Astrocyte (in vitro differentiated cells and primary cell): Measurements from ENCODE around the gene NKD1. TPM values are rescaled to one million over a fixed set of nuclear protein-coding genes. Genes with fewer than 3 reads are reported as not detected.

Experiments
- DNase-seq: peaks from one replicate; pipeline ENCODE4 v3.0.0-alpha.2; 2010; ENCODE audit warnings: low read depth
- FAIRE-seq: peaks from 2 replicates; lab custom pipeline; 2011; peaks lifted over from hg19 to GRCh38; lab: Jason Lieb, UNC
- H2AFZ ChIP-seq: 2 replicates; pipeline ENCODE4 v1.6.0; 2012; ENCODE audit warnings: low read depth, low read length, inconsistent platforms
- H3K27ac ChIP-seq: 2 replicates; pipeline ENCODE4 v1.5.1; 2011; ENCODE audit warnings: low read depth, low read length, inconsistent platforms
- H3K27me3 ChIP-seq: 2 replicates; pipeline ENCODE4 v1.6.0; 2011; ENCODE audit warnings: low read length, inconsistent platforms; ENCODE audit not compliant: insufficient read depth
- H3K36me3 ChIP-seq: 2 replicates; pipeline ENCODE4 v1.5.1; 2011; ENCODE audit warnings: low read length, inconsistent platforms; ENCODE audit not compliant: insufficient read depth
- H3K4me1 ChIP-seq: 2 replicates; pipeline ENCODE4 v1.5.1; 2011; ENCODE audit warnings: low read length, inconsistent platforms; ENCODE audit not compliant: insufficient read depth
- H3K4me2 ChIP-seq: 2 replicates; pipeline ENCODE4 v1.6.0; 2012; ENCODE audit warnings: low read length, inconsistent platforms
- H3K4me3 ChIP-seq: 2 replicates; pipeline ENCODE4 v1.5.1; 2011; ENCODE audit warnings: low read depth, mild to moderate bottlenecking, low read length, inconsistent platforms; ENCODE audit not compliant: insufficient read depth
- H3K79me2 ChIP-seq: 2 replicates; pipeline ENCODE4 v1.6.0; 2012; ENCODE audit warnings: mild to moderate bottlenecking, low read length, inconsistent platforms; ENCODE audit not compliant: insufficient read depth
- H3K9ac ChIP-seq: 2 replicates; pipeline ENCODE4 v1.6.0; 2012; ENCODE audit warnings: mild to moderate bottlenecking, low read length, inconsistent platforms
- H3K9me3 ChIP-seq: 2 replicates; pipeline ENCODE4 v1.5.1; 2012; ENCODE audit warnings: low read depth, mild to moderate bottlenecking, low read length, inconsistent platforms; ENCODE audit not compliant: insufficient read depth
- H4K20me1 ChIP-seq: 2 replicates; pipeline ENCODE4 v1.6.0; 2012; ENCODE audit warnings: low read length, inconsistent platforms; ENCODE audit not compliant: insufficient read depth
- H3K27ac Mint-ChIP-seq: one replicate; pipeline ENCODE4 v1.8.0; 2021; ENCODE audit warnings: mild to moderate bottlenecking, mixed read lengths; ENCODE audit not compliant: unreplicated experiment
- H3K27me3 Mint-ChIP-seq: one replicate; pipeline ENCODE4 v1.8.0; 2021; ENCODE audit warnings: low read depth, mixed read lengths; ENCODE audit not compliant: unreplicated experiment
- H3K36me3 Mint-ChIP-seq: one replicate; pipeline ENCODE4 v1.8.0; 2021; ENCODE audit warnings: low read depth, mixed read lengths; ENCODE audit not compliant: unreplicated experiment
- H3K4me1 Mint-ChIP-seq: one replicate; pipeline ENCODE4 v1.8.0; 2021; ENCODE audit warnings: low read depth, mixed read lengths; ENCODE audit not compliant: unreplicated experiment
- H3K4me3 Mint-ChIP-seq: one replicate; pipeline ENCODE4 v1.8.0; 2021; ENCODE audit warnings: mild to moderate bottlenecking, moderate library complexity, mixed read lengths; ENCODE audit not compliant: unreplicated experiment
- H3K9me3 Mint-ChIP-seq: one replicate; pipeline ENCODE4 v1.8.0; 2021; ENCODE audit warnings: mild to moderate bottlenecking, mixed read lengths; ENCODE audit not compliant: unreplicated experiment
- CTCF ChIP-seq: IDR thresholded peaks from 2 replicates; pipeline ENCODE4 v1.5.1; 2011; ENCODE audit warnings: low read depth, mild to moderate bottlenecking, inconsistent platforms, low read length, moderate library complexity; ENCODE audit not compliant: insufficient read depth
- EZH2 ChIP-seq: IDR thresholded peaks from 2 replicates; pipeline ENCODE4 v1.6.1; 2012; ENCODE audit warnings: mild to moderate bottlenecking, low read length, inconsistent platforms; ENCODE audit not compliant: insufficient read depth
- total RNA-seq: library from RNA; stranded (reverse); gene quantifications from 2 replicates; pipeline ENCODE4 v1.2.1, GENCODE V29; 2021

NKD1 gene
- total RNA-seq, 1 donor from 2014 or later, result 9.1 TPM

DNA sequence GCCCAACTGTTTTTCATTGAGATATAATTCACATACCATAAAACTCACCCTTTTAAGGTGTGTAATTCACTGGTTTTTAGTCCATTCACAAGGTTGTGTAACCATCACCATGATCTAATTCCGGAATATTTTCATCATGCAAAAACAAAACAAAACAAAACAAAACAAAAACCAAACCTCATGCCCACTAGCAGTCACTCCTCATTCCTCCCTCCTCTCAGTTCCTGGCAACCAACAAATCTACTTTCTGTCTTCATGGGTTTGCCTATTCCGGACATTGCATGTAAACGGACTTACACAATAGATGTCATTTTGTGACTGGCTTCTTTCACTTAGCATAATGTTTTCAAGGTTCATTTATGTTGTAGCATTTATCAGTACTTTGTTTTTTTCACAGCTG is 140.7 kb downstream of the NKD1 start:
- FAIRE-seq, result no peak
- no peak for DNase-seq
- H3K27ac ChIP-seq, result no peak overlapping the region
- H3K4me3 ChIP-seq, result no peak overlapping the region
- H3K9me3 ChIP-seq, result no peaks in the 10 kb centered on the region
- no peaks in the 10 kb centered on the region for H3K36me3 ChIP-seq
- no peak overlapping the region for H3K9ac ChIP-seq
- no peak overlapping the region for H2AFZ ChIP-seq
- H3K27ac Mint-ChIP-seq, result no peak overlapping the region
- H3K9me3 Mint-ChIP-seq, result no peaks in the 10 kb centered on the region
- no peak overlapping the region for H3K4me2 ChIP-seq
- no peaks in the 10 kb centered on the region for H3K36me3 Mint-ChIP-seq
- H3K4me3 Mint-ChIP-seq, result no peak overlapping the region
- H3K79me2 ChIP-seq, result no peaks in the 10 kb centered on the region
- no peak for TF ChIP-seq EZH2
- no peak for TF ChIP-seq CTCF
- peaks cover 8% of the 10 kb centered on the region for H3K27me3 ChIP-seq
- peaks cover 40% of the 10 kb centered on the region for H3K27me3 Mint-ChIP-seq
- no peaks in the 10 kb centered on the region for H3K4me1 Mint-ChIP-seq
- H3K4me1 ChIP-seq, result no peaks in the 10 kb centered on the region
- no peaks in the 10 kb centered on the region for H4K20me1 ChIP-seq

DNA sequence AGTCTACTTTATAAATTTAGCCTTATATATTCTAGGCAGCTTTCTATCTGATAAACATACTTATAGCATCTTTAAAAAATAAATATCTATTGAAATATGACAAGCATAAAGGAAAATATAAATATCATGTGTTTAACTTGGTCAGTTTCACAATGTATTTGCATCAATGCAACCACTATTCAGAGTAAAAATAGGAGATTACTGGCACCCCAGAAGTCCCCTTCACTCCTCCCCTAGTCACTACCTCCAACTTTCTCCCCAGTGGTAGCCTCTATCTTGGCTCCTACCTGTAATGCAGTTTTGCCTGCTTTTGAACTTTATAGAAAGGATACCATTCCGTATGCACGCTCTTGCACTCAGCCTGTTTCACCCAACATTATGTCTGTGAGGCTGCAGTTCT is 142.0 kb downstream of the NKD1 start:
- H3K4me1 Mint-ChIP-seq, result no peaks in the 10 kb centered on the region
- Histone ChIP-seq H3K4me1 (no peaks in the 10 kb centered on the region), H3K4me3 (no peak overlapping the region), H3K9ac (no peak overlapping the region), H3K79me2 (no peaks in the 10 kb centered on the region), H3K27ac (no peak overlapping the region), H3K4me2 (no peak overlapping the region), H3K9me3 (no peaks in the 10 kb centered on the region), H3K36me3 (no peaks in the 10 kb centered on the region), H4K20me1 (no peaks in the 10 kb centered on the region), H2AFZ (no peak overlapping the region), H3K27me3 (peaks cover 11% of the 10 kb centered on the region)
- H3K4me3 Mint-ChIP-seq, result no peak overlapping the region
- no peak for TF ChIP-seq CTCF
- TF ChIP-seq EZH2, result no peak
- H3K27ac Mint-ChIP-seq, result no peak overlapping the region
- FAIRE-seq, result no peak
- H3K36me3 Mint-ChIP-seq, result no peaks in the 10 kb centered on the region
- H3K9me3 Mint-ChIP-seq, result peaks cover under 1% of the 10 kb centered on the region
- H3K27me3 Mint-ChIP-seq, result peaks cover 41% of the 10 kb centered on the region
- no peak for DNase-seq

DNA sequence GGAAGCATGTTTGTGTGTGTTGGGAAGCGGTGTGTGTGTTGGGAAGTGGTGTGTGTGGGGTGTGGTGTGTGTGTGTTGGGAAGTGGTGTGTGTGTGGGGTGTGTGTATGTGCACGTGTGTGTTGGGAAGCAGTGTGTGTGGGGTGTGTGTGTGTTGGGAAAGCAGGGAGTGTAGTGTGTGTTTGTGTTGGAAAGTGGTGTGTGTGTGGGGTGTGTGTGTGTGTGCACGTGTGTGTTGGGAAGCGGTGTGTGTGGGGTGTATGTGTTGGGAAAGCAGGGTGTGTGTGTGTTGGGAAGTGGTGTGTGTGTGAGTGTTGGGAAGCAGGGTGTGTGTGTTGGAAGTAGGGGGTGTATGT is 144.4 kb downstream of the NKD1 start:
- Histone ChIP-seq H3K4me1 (no peaks in the 10 kb centered on the region), H4K20me1 (no peaks in the 10 kb centered on the region), H3K9ac (no peak overlapping the region), H3K27ac (no peak overlapping the region), H3K79me2 (no peaks in the 10 kb centered on the region), H3K4me2 (peak overlapping the region; percentile 70), H3K27me3 (peaks cover 5% of the 10 kb centered on the region), H3K36me3 (no peaks in the 10 kb centered on the region), H3K9me3 (no peaks in the 10 kb centered on the region), H3K4me3 (no peak overlapping the region), H2AFZ (no peak overlapping the region)
- no peak for TF ChIP-seq EZH2
- no peak for TF ChIP-seq CTCF
- no peak for FAIRE-seq
- H3K4me1 Mint-ChIP-seq, result peaks cover 2% of the 10 kb centered on the region
- no peak overlapping the region for H3K27ac Mint-ChIP-seq
- peaks cover 43% of the 10 kb centered on the region for H3K27me3 Mint-ChIP-seq
- no peak overlapping the region for H3K4me3 Mint-ChIP-seq
- peaks cover 4% of the 10 kb centered on the region for H3K9me3 Mint-ChIP-seq
- no peak for DNase-seq
- H3K36me3 Mint-ChIP-seq, result no peaks in the 10 kb centered on the region
